Left ventricle myocardium superior (tissue), 1 donor: ENCODE measurements around the gene SMAD6. TPM values are rescaled to one million over a fixed set of nuclear protein-coding genes. Genes with fewer than 3 reads are reported as not detected.
"Not testable (repeated sequence)": the region's sequence is repeated elsewhere in the genome, so short reads cannot be mapped to it uniquely, and the experiment has no call there.

Experiments
- ATAC-seq: fragments of 200-7000 bp; cut with Tn5 transposase; one replicate; pipeline ENCODE4 v1.9.1; 2020; ENCODE audit warnings: mild to moderate bottlenecking, moderate library complexity
- DNase-seq: peaks from one replicate; pipeline ENCODE4 v3.0.0-alpha.2; 2020
- intact Hi-C: fragments of 100-400 bp; cut with micrococcal nuclease; formaldehyde crosslinking; loops from one replicate; pipeline ENCODE4 v1.11.0; 2022
- total RNA-seq: library from RNA; stranded (reverse); fragmentation: NEBNext Ultra II Directional; extraction: Animal tissue kit (Norgen Biotek cat#: 25700); gene quantifications from one replicate; pipeline ENCODE4 v1.2.1, GENCODE V29; 2021
- donor health status: DM: no; HTN: yes; CAD: no; lungs with severe emphysema.

The SMAD6 gene
- total RNA-seq, 1 donor from 2014 or later = 14.9 TPM

DNA sequence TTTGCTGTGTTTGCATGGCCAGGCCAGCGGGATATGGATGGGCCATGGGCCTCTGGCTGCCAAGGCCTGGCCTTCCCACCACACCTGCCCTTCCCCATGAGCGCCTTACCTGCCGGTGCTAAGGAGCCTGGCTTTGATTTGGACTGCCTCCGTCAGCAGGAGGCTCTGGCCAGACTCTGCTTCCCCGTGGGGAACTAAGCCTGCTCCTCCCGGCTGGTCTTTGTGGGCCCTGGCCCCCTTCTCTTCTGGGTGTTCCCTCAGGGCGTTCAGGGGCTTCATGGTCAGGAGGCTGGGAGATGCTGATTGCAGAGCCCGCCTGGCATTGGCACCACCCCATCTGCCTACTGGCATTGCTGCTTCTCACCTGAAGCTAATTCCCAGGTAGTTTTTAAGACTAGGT lies 45.2 kb downstream of the SMAD6 start:
- no peak for ATAC-seq
- intact Hi-C loops = no loop called here
- DNase-seq = no peak

DNA sequence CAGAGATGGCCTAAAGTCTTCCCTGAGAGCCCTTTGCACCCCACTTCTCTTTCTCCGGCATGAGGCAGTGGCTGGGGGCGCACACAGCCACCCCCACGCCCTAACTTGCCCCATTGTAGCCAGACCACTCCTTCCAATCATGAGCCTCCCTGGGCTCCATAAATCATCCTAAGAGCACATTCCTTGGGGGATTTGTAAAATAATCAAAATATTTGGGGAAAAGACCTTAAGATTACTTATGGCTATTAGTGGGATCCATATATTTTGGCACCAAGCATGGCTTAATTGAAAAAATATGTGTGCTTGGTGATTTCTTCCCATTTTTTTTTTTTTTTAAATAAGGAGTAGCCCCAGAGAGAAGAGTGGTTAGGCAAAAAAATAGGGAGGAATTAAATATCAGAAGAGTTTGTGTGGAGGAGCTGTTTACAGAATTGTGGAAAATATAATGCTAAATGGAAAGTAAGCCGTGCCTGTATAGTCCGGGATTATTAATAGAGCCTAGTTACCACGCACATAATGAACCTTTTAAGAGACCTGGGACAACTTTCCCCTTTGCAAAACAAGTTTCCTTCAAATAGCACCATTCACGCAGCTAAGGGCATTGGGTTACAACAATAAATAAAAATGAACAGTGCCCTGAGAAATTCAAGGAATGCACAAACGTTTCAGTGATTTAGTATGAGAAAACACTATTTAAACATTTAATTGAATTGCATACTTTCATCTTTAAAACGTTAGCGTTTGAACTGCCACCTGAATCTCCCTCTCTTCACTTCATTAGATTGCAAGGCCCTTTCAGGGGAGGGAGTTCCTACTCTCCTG lies 46.1 kb downstream of the SMAD6 start:
- no peak for DNase-seq
- ATAC-seq = no peak
- intact Hi-C loops = no loop called here

DNA sequence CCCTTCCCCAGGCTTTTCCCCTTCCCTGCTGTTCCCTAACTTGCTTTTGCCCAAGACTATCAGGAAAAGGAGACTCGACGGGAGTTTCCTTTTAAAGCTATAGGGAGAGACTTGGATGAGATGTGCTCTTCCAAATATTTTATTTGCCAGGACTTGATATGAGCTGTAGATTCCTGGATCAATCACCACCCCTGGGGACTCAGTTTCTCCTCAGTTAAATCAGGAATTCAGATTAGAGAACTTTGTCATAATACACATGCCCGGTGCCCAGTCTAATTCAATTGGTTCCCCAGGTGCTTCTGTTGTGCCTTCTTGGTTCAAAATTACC lies 46.6 kb downstream of the SMAD6 start:
- no peak for DNase-seq
- intact Hi-C loops = no loop called here
- ATAC-seq = no peak

DNA sequence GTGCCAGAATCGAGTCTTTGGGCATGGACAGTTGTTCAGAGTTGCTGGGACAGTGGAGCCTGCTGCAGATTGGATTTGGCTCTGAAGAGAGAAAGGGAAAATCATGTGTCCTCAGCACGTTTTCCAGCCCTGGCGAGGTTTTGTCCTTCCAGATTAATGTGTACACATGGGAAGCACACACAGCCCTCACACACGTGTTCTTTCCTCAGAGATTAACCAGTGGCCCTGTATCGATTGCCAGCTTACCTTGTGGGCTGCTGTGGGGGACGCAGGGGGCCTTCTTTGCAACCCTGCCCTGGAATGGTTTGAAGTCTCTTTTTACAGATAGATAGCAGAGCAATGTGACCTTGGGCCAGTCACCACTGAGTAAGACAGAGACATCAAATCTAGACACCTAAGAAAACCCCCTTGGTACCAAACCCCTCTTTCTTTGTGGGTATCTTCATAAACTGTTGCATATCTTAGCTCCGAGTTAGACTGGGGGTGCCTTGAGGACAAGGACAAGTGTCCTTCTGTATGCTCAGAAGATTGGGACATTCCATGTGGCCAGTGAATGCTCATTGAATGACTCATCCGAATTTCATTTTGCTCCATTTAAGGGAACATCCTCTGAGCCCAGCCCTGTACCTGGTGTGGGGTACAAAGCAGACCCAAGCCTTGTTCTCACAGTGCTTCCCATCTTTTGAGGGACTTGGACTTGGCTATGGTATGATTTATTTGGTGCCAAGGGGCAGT lies 48.0 kb downstream of the SMAD6 start:
- ATAC-seq (peak; percentile 43), DNase-seq (no peak)
- intact Hi-C loops = no loop called here

- DNase-seq (no peak), ATAC-seq (no peak)
- intact Hi-C loops = no loop called here
Measured at GRCh38 chr15:66750609-66751008, 48.6 kb downstream of the SMAD6 start.

DNA sequence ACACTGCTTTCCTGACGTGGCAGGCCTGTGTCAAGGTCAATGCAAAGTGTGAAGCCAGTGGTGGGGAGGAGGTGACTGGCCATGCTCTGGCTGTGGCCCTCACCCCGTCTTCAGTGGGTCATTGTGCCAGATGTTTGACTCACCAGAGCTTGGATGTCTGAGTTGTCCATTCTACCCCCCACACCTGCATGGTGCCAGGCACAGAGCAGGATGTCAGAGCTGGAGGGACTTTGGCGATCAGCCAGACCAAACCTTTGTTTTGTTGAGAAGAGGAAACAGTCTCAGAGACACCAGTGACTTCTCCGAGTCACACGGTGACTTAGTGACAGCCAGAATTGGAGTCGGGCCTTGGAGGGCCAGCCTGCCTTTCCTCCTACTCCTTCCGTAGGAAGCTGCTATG lies 49.5 kb downstream of the SMAD6 start:
- intact Hi-C loops = no loop called here
- DNase-seq (no peak), ATAC-seq (peak; percentile 15)

DNA sequence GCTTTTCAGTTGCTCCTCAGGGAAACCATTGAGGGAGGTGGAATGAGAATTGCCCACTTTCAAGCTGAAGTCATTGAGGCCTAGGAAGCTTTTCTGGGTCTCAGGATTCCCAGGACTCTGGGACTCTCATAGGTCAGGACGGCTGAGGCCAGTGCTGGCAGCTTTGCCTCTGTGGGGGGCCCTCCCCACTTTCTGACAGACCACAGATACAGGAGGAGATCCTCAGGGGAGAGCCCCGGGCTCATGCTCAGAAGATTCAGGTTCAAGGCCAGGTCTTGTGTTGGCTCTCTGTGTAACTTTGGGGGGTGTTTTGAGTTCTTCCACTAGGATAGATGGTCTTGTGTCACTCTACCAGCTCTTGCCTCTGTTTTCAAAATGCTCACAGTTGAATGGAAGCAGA lies 50.0 kb downstream of the SMAD6 start:
- DNase-seq = no peak
- intact Hi-C loops = no loop called here
- ATAC-seq = no peak

DNA sequence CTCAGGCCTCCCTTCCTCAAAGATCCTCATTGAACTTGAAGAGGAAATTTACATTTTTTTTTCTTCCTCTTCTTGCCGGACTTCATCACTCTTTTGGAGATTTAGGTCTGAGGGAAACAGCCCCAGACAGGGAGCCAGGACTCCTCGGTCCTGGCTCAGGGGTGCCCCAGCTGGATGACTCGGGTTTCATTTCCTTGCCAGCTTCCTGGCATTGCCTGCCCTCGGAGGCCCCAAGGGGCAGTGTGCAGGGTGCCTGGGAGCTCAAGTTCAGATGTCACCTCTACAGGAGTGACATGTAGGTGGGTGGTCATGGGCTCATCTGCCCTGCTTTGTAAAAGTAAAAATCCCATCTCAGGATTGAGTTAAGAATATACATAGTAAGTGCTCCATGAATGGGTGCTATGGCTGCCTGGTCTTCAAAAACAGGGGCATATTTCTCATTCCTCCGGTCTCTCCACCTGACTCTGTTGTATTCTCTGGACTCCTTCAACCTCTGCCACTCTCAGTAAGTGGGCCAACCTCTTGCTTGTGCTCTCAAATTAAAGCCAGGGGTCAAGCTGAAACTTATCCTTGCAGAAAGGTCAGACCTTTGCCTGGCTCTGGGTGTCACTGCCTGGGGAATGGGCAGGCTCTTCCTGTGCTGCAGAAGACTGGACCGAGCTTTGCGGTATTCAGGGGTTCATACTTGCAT lies 51.8 kb downstream of the SMAD6 start:
- ATAC-seq = peak; percentile 29
- DNase-seq = no peak
- intact Hi-C loops = no loop called here

GRCh38 chr15:66754789-66755188 lies 52.8 kb downstream of the SMAD6 start:
- no peak for ATAC-seq
- DNase-seq = no peak
- intact Hi-C loops = no loop called here

DNA sequence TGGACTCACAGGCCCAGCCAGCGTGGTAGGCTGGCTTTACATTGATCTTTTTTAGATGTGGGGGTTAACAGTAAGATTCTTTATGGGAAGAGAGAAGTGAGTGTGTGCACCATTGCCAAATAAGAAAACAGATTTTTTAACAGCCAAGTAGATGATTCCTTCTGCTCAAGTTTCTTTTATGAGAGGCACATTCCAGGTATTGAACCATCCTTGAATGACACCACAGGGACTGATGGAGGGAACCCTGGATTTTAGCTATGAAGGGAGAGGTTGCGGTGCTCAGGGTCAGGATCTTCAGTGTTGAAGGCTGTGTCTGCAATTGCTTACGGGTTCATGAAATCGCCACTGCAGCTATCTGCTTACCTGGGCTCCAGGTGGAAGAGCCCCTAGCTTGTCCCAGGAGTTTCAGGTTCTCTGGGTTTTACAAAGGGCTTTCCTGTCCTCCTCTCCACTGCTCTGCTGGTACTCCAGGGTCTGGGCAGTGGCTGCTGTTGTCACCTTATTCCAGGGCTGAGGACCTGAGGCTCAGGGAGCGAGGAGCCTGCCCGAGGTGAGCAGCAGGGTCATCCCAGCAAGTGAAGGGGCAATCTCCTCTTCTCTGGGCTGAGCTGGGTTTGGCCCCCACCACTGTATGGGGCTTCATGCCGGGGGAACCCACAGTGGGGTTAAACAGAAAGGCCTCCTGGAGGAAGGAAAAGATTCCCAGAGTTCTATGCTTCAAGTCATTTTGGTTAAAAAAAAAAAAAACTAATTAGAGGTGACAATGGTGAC lies 53.4 kb downstream of the SMAD6 start:
- DNase-seq (no peak), ATAC-seq (no peak)
- intact Hi-C loops = no loop called here

DNA sequence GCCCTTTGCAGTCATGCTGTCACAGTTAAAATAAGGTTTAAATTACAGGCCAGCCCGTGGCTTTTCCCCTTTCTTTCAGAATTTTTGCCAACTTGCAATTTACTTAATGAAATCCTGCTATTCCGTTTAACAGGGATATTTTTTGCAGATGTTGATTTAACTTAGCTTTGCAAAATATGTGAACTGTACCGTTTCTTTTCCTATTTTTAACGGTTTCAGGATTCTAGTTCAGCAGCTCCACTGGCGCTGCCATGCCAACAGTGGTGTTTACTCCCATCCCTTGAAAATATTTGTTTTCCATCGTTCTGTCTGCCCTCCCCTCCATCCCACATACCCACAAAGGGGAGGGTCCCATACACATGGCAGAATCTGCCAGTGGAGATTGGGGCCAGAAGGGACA lies 54.3 kb downstream of the SMAD6 start:
- ATAC-seq (no peak), DNase-seq (no peak)
- intact Hi-C loops = no loop called here

DNA sequence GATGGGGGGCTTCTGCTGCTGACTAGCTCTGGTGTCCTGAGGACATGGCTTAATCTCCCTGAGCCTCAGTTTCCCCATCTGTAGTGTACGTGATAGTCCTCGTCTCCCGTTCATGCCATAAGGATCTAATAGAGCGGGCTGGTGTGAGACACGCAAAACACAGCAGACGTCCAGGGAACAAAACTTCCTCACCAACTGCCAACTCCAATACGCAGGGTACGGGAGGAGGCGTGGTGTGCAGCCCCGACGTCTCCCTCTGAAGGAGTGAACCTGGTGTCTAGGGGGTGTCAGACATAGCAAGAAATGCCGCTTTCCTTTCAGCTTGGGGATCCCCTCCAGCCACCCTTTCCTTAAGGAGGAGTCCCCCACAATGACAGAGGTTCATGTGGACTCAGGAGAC lies 55.0 kb downstream of the SMAD6 start:
- DNase-seq (no peak), ATAC-seq (no peak)
- intact Hi-C loops = no loop called here

DNA sequence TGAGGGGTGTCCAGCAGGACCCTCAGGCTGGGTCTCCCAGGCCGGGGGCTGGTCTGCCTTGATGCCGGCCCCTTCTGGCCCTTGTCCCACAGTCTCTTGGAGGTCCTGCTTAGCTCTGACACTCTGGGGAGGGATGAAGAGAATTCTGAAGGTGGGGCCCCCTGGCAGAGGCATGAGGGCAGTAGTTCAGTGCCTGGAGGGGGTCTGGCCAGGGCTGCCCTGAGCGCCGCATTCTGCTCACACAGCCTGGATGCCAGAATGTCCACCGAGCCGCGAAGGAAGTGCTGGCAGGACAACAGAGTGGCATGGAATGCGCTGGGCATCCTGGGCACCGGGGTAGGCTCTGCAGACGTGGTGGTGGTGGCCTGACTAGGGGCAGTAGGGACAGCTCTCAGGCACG lies 55.5 kb downstream of the SMAD6 start:
- DNase-seq (no peak), ATAC-seq (peak; percentile 18)
- intact Hi-C loops = no loop called here

DNA sequence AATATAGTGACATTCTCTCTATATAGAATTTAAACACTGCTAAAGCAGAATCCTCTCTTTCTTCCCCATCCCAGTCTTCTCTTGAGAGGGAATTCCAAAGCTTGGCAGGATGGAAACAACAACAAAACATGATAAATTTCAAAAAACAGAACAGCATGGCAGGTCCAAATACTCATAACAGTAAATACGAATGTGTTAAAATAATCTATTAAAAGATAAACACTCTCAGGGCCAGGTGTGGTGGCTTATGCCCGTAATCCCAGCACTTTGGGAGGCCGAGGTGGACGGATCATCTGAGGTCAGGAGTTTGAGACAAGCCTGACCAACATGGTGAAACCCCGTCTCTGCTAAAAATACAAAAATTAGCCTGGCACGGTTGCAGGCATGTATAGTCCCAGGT lies 56.2 kb downstream of the SMAD6 start:
- intact Hi-C loops, ATAC-seq, DNase-seq: not testable (repeated sequence)

DNA sequence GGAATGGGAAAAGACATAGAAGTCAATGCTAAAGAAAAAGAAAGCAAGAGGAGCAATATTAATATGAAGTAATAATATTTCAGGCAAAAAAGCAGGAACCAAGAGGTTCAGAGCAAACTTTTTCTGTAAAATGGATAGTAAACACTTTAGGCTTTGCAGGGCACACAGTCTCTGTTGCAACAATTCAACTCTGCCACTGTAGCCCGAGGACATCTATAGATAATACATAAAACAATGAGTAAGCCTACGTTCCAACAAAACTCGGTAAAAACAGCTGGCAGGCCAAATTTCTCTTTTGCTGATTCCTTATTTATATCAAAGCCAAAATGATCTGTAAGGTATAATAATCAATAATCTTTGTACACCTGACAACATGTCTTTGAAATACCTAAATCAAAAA lies 56.8 kb downstream of the SMAD6 start:
- no peak for DNase-seq
- intact Hi-C loops = no loop called here
- ATAC-seq = no peak

GRCh38 chr15:66760097-66760967 lies 58.3 kb downstream of the SMAD6 start:
- intact Hi-C loops = no loop called here
- no peak for DNase-seq
- ATAC-seq = no peak

DNA sequence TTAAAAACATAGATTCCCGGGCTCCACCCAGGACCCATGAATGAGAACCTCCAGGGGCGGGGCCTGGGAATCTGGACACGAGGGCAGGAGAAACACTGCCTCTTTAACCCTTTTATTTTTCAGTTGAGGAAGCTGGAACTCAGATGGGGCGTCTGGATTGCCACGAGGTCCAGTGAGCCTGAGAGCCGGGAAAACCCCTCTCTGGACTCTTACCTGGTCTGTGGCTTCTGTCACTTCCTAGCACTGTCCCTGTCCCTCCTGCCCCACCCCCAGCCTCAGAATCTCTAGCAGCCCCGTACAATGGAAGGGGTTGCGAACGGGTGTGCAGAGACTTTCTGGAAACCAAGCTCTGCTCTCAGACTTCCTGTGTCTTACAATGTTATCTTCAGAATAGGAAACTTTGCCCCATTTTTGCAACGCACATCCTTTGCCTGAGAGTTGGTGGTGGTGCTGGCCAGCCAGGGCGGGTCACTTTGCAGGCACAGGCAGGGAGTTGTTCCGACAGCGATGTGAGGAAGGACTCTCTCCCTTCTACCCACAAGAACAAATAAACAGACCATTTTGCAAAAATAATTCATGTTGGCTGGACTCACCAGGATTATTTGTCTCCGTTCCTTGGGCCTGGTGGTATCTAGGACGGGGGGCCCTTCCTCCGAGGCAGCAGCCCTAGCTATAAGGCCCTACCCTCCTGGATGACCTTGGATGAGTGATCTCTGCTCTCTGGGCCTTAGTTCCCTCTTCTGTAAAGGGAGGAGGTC lies 59.1 kb downstream of the SMAD6 start:
- no peak for ATAC-seq
- no peak for DNase-seq
- intact Hi-C loops = no loop called here
